ENCODE measurements around the gene SHROOM3.

Gene SHROOM3

GRCh38 chr4:76434901-76435527 lies at the start of gene SHROOM3:
Gene SHROOM3 (plus strand): TSS chr4:76435229. CDS start chr4:76436053, 824 bp downstream.
- no peak within 1 kb of the TSS for H3K4me3 ChIP-seq (ENCODE audit: low read depth, low read length)
- DNase-seq (ENCODE audit: low read depth) = no peak
- no peak for TF ChIP-seq CTCF (IDR thresholded peaks at IDR 0.05; ENCODE audit: insufficient read depth, low read depth, low read length, missing control alignments)

- DNase-seq (ENCODE audit: low read depth) = no peak
- TF ChIP-seq CTCF (IDR thresholded peaks at IDR 0.05; ENCODE audit: insufficient read depth, low read depth, low read length, missing control alignments) = no peak
- no peak overlapping the region for H3K4me3 ChIP-seq (ENCODE audit: low read depth, low read length)
Observed at GRCh38 chr4:76385974-76386373, 49.1 kb upstream of the SHROOM3 start.

- no peak for DNase-seq (ENCODE audit: low read depth)
- no peak overlapping the region for H3K4me3 ChIP-seq (ENCODE audit: low read depth, low read length)
- TF ChIP-seq CTCF (IDR thresholded peaks at IDR 0.05; ENCODE audit: insufficient read depth, low read depth, low read length, missing control alignments) = no peak
Observed at GRCh38 chr4:76386566-76387305, 48.3 kb upstream of the SHROOM3 start.

- TF ChIP-seq CTCF (IDR thresholded peaks at IDR 0.05; ENCODE audit: insufficient read depth, low read depth, low read length, missing control alignments) = no peak
- H3K4me3 ChIP-seq (ENCODE audit: low read depth, low read length) = no peak overlapping the region
- no peak for DNase-seq (ENCODE audit: low read depth)
Observed at GRCh38 chr4:76388160-76388908, 46.7 kb upstream of the SHROOM3 start.

GRCh38 chr4:76401654-76402053 lies 33.4 kb upstream of the SHROOM3 start:
- no peak for TF ChIP-seq CTCF (IDR thresholded peaks at IDR 0.05; ENCODE audit: insufficient read depth, low read depth, low read length, missing control alignments)
- DNase-seq (ENCODE audit: low read depth) = no peak

GRCh38 chr4:76406081-76406480 lies 28.9 kb upstream of the SHROOM3 start:
- no peak for TF ChIP-seq CTCF (IDR thresholded peaks at IDR 0.05; ENCODE audit: insufficient read depth, low read depth, low read length, missing control alignments)
- H3K4me3 ChIP-seq (ENCODE audit: low read depth, low read length) = no peak overlapping the region
- DNase-seq (ENCODE audit: low read depth) = no peak

More at GRCh38 chr4:76401654-76402053, 33.4 kb upstream of the SHROOM3 start:
- H3K4me3 ChIP-seq (ENCODE audit: low read depth, low read length) = no peak overlapping the region
